OCI-LY7 (cell line): ENCODE results near the gene CCBE1. TPM values are rescaled to one million over a fixed set of nuclear protein-coding genes. Genes with fewer than 3 reads are reported as not detected.
A peak's percentile ranks its signal among the peaks of the same experiment; 100 is the strongest.

Source experiments
- Bru-seq: library from RNA; stranded (reverse); fragments of 400-500 nt; gene quantifications from one replicate; lab custom pipeline; 2021; lab: Mats Ljungman, UMichigan
- BruChase-seq, 2 experiments: library from RNA; stranded (reverse); fragments of 400-500 nt; gene quantifications; one replicate each; lab custom pipeline; 2021; lab: Mats Ljungman, UMichigan
- BruUV-seq: library from RNA; stranded (reverse); fragments of 400-500 nt; replicated peaks from 2 replicates; lab custom pipeline; 2021; lab: Mats Ljungman, UMichigan
- CTCF ChIA-PET: fragments of 300-600 bp; sonication (Branson Sonifier 250); formaldehyde crosslinking; loops from one replicate; lab custom pipeline; 2022; ENCODE audit warnings: antibody characterized with exemption; ENCODE audit not compliant: unreplicated experiment; lab: Charles Lee
- POLR2A ChIA-PET: fragments of 300-600 bp; sonication (Branson Sonifier 250); formaldehyde crosslinking; loops from one replicate; lab custom pipeline; 2022; ENCODE audit warnings: antibody characterized with exemption; lab: Charles Lee
- DNase-seq: peaks from one replicate; pipeline ENCODE4 v3.0.0-alpha.2; 2015; ENCODE audit warnings: low spot score
- H2AFZ ChIP-seq: fragments of 200-600 bp; sonication (generic), shearing (Covaris generic); 2 replicates; pipeline ENCODE4 v1.6.1; 2014; ENCODE audit warnings: mild to moderate bottlenecking, antibody characterized with exemption, low read length, moderate library complexity
- H3K27ac ChIP-seq: fragments of 200-600 bp; sonication (generic); 2 replicates; pipeline ENCODE4 v1.5.1; 2014; ENCODE audit warnings: mixed run types, low read depth, mild to moderate bottlenecking, moderate library complexity, low read length, inconsistent platforms; ENCODE audit not compliant: poor library complexity, severe bottlenecking
- H3K36me3 ChIP-seq: fragments of 200-600 bp; sonication (generic); 2 replicates; pipeline ENCODE4 v1.6.1; 2014; ENCODE audit warnings: mild to moderate bottlenecking, antibody characterized with exemption, low read length, moderate library complexity, mixed read lengths; ENCODE audit not compliant: insufficient read depth
- H3K4me1 ChIP-seq: fragments of 200-600 bp; sonication (generic); 2 replicates; pipeline ENCODE4 v1.5.1; 2014; ENCODE audit warnings: mild to moderate bottlenecking, low read length; ENCODE audit not compliant: insufficient read depth, poor library complexity, severe bottlenecking
- H3K4me2 ChIP-seq: fragments of 200-600 bp; sonication (generic); 2 replicates; pipeline ENCODE4 v1.6.1; 2014; ENCODE audit warnings: mild to moderate bottlenecking, low read length
- H3K4me3 ChIP-seq: fragments of 200-600 bp; sonication (generic); 2 replicates; pipeline ENCODE4 v1.5.1; 2014; ENCODE audit warnings: mild to moderate bottlenecking, low read depth, low read length; ENCODE audit not compliant: poor library complexity, severe bottlenecking
- H3K79me2 ChIP-seq: fragments of 200-600 bp; sonication (generic); 2 replicates; pipeline ENCODE4 v1.6.1; 2016; ENCODE audit warnings: low read depth, mild to moderate bottlenecking, low read length, moderate library complexity, mixed read lengths; ENCODE audit not compliant: insufficient read depth
- H3K9me2 ChIP-seq: fragments of 200-600 bp; sonication (generic); 2 replicates; pipeline ENCODE4 v1.6.1; 2016; ENCODE audit warnings: mild to moderate bottlenecking, low read length, mixed read lengths; ENCODE audit not compliant: insufficient read depth
- H3K9me3 ChIP-seq: fragments of 200-600 bp; sonication (generic); 2 replicates; pipeline ENCODE4 v1.6.1; 2014; ENCODE audit warnings: mild to moderate bottlenecking, mixed run types, low read length, mixed read lengths
- H4K20me1 ChIP-seq: fragments of 200-600 bp; sonication (generic); 2 replicates; pipeline ENCODE4 v1.6.1; 2014; ENCODE audit warnings: mild to moderate bottlenecking, antibody characterized with exemption, low read length, moderate library complexity, mixed read lengths; ENCODE audit not compliant: insufficient read depth
- EZH2phosphoT487 ChIP-seq: fragments of 200-600 bp; sonication (generic); IDR thresholded peaks from 2 replicates; pipeline ENCODE4 v1.6.1; 2018; ENCODE audit warnings: low read depth, borderline replicate concordance, mild to moderate bottlenecking, mixed run types, antibody characterized with exemption, low read length, moderate library complexity, mixed read lengths
- intact Hi-C: fragments of 100-400 bp; cut with micrococcal nuclease; formaldehyde crosslinking; loops from one replicate; pipeline ENCODE4 v1.10.0; 2022; ENCODE audit not compliant: unreplicated experiment
- long read RNA-seq: library from polyadenylated mRNA; stranded (forward); transcript quantifications from one replicate; pipeline ENCODE4 v2.0.0, GENCODE V29; 2022
- total RNA-seq, 2 experiments: library from RNA; depleted of rRNA in 1 of 2; stranded (reverse); fragments of >200 nt in 1 of 2; shearing (Covaris generic) in 1 of 2; gene quantifications; 2 replicates each; pipeline ENCODE4 v1.2.3, GENCODE V29; 2014 to 2022
- TF ChIP-seq, protein P1 (sequence below): fragments of 200-600 bp; sonication (generic); conservative IDR thresholded peaks from 2 replicates; pipeline ENCODE4 v1.5.1; 2014; ENCODE audit warnings: mild to moderate bottlenecking, antibody characterized with exemption, low read length, moderate library complexity, mixed read lengths

CCBE1 gene
- total RNA-seq (2014; rRNA removed; shearing (Covaris generic)): 0.08 and 0.16 TPM in 2 replicates
- 0.70 and 0.85 TPM in 2 replicates for total RNA-seq (2022)
- Bru-seq, nascent RNA: percentile 27 among the genes with signal in this experiment
- BruChase-seq, experiment 1, labeled RNA remaining after a 6-hour chase: percentile 37 among the genes with signal in this experiment
- percentile 34 among the genes with signal in this experiment for BruChase-seq, experiment 2, labeled RNA remaining after a 2-hour chase
- long read RNA-seq: 0 reads

DNA sequence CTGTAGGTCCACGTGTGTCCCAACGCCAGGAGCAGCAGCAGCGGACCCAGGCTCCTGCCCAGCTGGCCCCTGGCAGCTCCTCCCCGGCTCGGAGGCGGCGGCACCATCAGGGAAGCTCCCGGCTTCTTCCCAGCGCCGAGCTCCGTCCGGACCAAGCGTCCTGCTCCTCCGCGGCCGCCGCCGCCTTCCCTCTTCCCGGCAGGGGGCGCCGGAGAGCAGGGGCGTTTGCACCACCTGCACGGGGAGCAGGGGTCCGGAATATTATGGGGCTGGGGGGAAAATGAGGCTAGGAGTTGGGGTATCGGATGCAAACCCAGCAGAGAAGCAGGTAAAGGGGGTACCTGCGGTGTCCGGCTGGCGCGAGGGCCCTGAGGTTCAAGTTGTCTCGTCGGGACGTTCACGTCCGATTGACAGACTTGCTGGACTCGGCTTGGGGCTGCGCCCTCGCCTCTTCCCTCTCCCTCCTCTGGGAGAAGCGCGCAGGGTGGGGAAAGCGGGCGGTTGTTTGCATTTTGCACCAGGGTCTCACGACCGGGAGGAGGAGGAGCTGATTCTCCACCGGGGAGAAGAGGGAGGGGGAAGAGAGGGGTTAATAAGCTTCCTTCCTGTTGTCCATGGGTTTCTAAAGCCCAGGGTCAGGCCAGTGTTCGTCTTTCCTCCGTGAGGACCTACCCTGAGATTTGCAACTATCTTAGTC lies at the start of gene CCBE1:
CCBE1 (minus strand) TSS at position 188 of the 697 bp plus-strand sequence.
- no peak within 1 kb of the TSS for H2AFZ ChIP-seq
- no peaks in the 10 kb centered on the region for H3K36me3 ChIP-seq
- CTCF ChIA-PET: no interaction called here
- H4K20me1 ChIP-seq: no peaks in the 10 kb centered on the region
- no peak for TF ChIP-seq EZH2phosphoT487
- TF ChIP-seq, protein P1, sequence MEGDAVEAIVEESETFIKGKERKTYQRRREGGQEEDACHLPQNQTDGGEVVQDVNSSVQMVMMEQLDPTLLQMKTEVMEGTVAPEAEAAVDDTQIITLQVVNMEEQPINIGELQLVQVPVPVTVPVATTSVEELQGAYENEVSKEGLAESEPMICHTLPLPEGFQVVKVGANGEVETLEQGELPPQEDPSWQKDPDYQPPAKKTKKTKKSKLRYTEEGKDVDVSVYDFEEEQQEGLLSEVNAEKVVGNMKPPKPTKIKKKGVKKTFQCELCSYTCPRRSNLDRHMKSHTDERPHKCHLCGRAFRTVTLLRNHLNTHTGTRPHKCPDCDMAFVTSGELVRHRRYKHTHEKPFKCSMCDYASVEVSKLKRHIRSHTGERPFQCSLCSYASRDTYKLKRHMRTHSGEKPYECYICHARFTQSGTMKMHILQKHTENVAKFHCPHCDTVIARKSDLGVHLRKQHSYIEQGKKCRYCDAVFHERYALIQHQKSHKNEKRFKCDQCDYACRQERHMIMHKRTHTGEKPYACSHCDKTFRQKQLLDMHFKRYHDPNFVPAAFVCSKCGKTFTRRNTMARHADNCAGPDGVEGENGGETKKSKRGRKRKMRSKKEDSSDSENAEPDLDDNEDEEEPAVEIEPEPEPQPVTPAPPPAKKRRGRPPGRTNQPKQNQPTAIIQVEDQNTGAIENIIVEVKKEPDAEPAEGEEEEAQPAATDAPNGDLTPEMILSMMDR: peak; percentile 51
- H3K4me2 ChIP-seq: no peak within 1 kb of the TSS
- intact Hi-C loops: no loop called here
- H3K79me2 ChIP-seq: no peaks in the 10 kb centered on the region
- DNase-seq: no peak
- POLR2A ChIA-PET: no interaction called here
- BruUV-seq: no TSS peak
- H3K4me3 ChIP-seq: no peak within 1 kb of the TSS
- H3K4me1 ChIP-seq: no peaks in the 10 kb centered on the region
- H3K27ac ChIP-seq: no peak within 1 kb of the TSS
- H3K9me2 ChIP-seq: no peaks in the 10 kb centered on the region
- H3K9me3 ChIP-seq: no peaks in the 10 kb centered on the region

DNA sequence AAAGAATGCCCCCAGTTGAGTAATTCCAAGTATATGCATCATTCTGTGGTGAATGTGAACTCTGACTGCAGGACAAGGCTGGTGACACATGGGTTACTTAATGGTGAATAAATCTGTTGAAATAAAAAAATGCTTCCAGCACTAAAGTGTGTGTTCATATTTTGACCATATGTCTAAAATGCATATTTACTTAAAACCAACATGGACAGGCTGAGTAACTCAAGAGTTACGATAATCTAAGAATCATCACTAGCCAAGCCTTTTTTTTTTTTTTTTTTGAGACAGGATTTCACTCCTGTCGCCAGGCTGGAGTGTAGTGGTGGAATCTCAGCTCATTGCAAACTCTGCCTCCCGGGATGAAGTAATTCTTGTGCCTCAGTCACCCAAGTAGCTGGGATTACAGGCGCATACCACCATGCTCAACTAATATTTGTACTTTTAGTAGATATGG lies 47.1 kb upstream of the CCBE1 start:
- no peak for TF ChIP-seq EZH2phosphoT487
- TF ChIP-seq, protein P1: no peak
- H3K27ac ChIP-seq: no peak overlapping the region
- POLR2A ChIA-PET: no interaction called here
- H3K4me1 ChIP-seq: no peaks in the 10 kb centered on the region
- H3K4me2 ChIP-seq: no peak overlapping the region
- no peak overlapping the region for H2AFZ ChIP-seq
- CTCF ChIA-PET: no interaction called here
- no peak for DNase-seq
- no peaks in the 10 kb centered on the region for H3K79me2 ChIP-seq
- H3K4me3 ChIP-seq: no peak overlapping the region
- H3K36me3 ChIP-seq: no peaks in the 10 kb centered on the region
- BruUV-seq: no TSS peak
- intact Hi-C loops: no loop called here
- H3K9me3 ChIP-seq: no peaks in the 10 kb centered on the region
- H3K9me2 ChIP-seq: no peaks in the 10 kb centered on the region
- H4K20me1 ChIP-seq: no peaks in the 10 kb centered on the region

GRCh38 chr18:59743566-59743965 lies 46.3 kb upstream of the CCBE1 start:
- Histone ChIP-seq H3K27ac (no peak overlapping the region), H3K4me2 (no peak overlapping the region), H3K9me2 (no peaks in the 10 kb centered on the region), H3K4me1 (no peaks in the 10 kb centered on the region), H3K79me2 (no peaks in the 10 kb centered on the region), H4K20me1 (no peaks in the 10 kb centered on the region), H3K4me3 (no peak overlapping the region), H3K36me3 (no peaks in the 10 kb centered on the region), H2AFZ (no peak overlapping the region), H3K9me3 (no peaks in the 10 kb centered on the region)
- TF ChIP-seq, protein P1: no peak
- no peak for TF ChIP-seq EZH2phosphoT487
- ChIA-PET POLR2A (interaction anchor here (0.6 kb wide), 1 partner anchor 18 kb away, joined by 3 read pairs; no protein-coding TSS in a partner anchor), CTCF (no interaction called here)
- intact Hi-C loops: no loop called here
- no TSS peak for BruUV-seq
- no peak for DNase-seq
